GF-D8 (cell line): ENCODE data around the gene KRTAP10-5.
"Not testable (repeated sequence)": the region's sequence is repeated elsewhere in the genome, so short reads cannot be mapped to it uniquely, and the experiment has no call there.

Source experiments
- DNase-seq: peaks from one replicate; lab custom pipeline; 2025; lab: John Stamatoyannopoulos, UW

Gene KRTAP10-5, protein sequence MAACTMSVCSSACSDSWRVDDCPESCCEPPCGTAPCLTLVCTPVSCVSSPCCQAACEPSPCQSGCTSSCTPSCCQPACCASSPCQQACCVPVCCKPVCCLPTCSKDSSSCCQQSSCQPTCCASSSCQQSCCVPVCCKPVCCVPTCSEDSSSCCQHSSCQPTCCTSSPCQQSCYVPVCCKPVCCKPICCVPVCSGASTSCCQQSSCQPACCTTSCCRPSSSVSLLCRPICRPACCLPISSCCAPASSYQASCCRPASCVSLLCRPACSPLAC

DNA sequence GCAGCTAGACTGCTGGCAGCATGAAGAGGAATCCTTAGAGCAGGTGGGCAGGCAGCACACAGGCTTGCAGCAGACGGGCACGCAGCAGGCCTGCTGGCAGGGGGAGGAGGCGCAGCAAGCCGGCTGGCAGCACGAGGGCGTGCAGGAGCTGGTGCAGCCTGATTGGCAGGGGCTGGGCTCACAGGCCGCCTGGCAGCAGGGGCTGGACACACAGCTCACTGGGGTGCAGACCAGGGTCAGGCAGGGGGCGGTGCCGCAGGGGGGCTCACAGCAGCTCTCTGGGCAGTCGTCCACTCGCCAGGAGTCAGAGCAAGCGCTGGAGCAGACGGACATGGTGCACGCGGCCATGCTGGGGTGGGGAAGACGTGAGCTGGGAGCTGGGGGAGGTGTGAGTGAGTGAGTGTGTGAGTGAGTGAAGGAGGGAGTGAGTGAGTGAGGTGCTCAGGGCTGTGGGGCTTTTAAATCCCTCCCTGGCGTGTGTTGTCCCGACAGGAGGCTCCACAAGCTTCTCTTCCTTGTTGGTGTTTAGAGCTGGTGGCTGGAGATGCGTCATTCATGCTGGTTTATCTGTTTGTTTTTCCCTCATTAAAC, at the start of gene KRTAP10-5:
TSS of gene KRTAP10-5 (minus strand) at position 374 of the 591 bp plus-strand sequence. CDS start at position 348, 26 bp downstream.
- DNase-seq = not testable (repeated sequence)

DNA sequence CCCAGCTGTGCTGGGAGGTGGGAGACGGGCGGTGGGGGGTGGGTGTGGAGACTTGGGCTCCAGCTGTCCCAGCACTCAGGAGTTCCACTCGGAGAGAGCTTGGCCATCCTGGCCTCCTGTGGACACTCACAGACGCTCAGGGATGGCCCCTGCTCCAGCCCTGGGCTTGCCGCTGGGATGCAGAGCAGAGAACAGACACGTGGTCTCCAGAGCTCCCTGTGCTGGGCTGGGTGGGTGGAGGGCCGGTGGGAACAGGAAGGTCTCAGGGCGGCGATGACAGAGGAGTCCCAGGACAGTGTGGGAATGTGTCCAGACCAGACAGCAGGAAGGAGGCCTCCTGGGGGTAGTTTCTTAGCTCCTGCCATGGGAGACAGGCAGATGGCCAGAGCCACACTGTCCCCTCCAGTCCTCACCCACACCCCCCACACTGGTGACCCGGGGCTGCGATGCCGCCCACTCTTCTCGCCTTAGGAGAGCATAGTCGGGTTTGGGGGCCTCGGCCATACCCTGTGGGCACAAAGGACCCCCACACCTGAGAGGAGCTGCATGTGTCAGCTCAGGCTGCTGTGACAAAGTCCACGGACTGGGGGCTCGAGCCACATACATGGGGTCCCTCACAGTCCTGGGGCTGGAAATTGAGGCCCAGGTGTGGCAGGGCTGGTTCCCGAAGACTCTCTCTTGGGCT, 48.4 kb upstream of the KRTAP10-5 start:
- no peak for DNase-seq

DNA sequence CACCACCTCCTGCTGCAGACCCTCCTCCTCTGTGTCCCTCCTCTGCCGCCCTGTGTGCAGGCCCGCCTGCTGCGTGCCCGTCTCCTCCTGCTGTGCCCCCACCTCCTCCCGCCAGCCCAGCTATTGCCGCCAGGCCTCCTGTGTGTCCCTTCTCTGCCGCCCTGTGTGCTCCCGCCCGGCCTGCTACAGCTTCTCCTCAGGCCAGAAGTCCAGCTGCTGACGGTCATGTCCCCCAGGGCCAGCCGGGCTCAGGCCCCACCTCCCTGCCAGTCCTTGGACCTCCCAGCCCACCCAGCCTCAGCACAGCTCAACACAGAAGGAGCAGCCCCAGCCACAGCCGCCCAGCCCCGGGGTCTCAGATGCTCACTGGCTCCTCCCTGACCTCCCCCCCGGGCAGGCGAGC, 47.4 kb upstream of the KRTAP10-5 start:
- not testable (repeated sequence) for DNase-seq

DNA sequence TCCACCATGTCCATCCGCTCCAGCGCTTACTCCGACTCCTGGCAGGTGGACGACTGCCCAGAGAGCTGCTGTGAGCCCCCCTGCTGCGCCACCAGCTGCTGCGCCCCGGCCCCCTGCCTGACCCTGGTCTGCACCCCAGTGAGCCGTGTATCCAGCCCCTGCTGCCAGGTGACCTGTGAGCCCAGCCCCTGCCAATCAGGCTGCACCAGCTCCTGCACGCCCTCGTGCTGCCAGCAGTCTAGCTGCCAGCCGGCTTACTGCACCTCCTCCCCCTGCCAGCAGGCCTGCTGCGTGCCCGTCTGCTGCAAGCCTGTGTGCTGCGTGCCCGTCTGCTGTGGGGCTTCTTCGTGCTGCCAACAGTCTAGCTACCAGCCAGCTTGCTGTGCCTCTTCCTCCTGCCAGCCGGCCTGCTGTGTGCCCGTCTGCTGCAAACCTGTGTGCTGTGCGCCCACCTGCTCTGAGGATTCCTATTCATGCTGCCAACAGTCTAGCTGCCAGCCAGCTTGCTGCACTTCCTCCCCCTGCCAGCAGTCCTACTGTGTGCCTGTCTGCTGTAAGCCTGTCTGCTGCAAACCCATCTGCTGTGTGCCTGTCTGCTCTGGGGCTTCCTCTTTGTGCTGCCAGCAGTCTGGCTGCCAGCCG, 46.9 kb upstream of the KRTAP10-5 start:
- DNase-seq = not testable (repeated sequence)

DNA sequence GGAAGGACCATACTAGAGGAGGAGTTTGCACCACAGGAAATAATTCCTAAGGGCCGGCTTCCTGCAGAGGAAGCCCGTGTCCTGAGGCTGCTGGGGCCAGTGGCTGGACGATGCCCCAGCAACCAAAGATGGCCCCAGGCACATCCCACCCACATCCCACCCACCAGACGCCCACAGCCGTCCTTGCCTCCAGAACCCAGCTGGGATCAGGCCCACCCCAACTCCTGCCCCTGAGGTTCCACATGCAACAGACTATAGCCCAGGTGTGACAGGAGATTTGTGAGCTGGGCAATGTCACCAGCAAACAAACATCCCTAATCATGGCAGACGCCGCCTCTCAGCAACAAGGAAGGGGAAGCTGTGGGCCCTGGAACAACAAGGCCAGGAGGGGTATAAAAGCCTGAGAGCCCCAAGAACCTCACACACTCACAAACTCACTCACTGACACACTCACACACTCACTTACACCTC, 46.3 kb upstream of the KRTAP10-5 start, which contains the start of gene KRTAP10-9:
TSS of gene KRTAP10-9 (plus strand) at position 421 of the 471 bp plus-strand sequence. CDS start 79 bp downstream, outside the sequence.
- no peak for DNase-seq

DNA sequence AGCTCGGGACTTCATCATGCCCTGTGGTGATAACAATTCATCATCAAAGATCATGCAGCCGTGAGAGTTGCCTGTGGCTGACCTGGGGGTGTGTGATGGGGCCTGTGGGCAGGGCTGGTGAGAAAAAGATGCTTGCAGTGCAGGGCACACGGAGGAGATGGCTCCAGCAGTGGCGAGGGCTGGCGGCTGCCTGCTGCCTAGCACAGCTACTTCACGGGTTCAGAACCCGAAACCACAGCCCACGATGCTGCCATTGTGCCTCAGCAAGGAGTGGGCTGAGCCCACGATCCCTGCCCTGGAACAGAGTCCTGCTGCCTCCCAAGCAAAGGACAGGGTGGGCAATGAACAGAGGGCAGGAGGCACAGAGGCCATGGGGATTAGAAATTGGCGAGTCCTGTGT, 45.9 kb upstream of the KRTAP10-5 start:
- no peak for DNase-seq

DNA sequence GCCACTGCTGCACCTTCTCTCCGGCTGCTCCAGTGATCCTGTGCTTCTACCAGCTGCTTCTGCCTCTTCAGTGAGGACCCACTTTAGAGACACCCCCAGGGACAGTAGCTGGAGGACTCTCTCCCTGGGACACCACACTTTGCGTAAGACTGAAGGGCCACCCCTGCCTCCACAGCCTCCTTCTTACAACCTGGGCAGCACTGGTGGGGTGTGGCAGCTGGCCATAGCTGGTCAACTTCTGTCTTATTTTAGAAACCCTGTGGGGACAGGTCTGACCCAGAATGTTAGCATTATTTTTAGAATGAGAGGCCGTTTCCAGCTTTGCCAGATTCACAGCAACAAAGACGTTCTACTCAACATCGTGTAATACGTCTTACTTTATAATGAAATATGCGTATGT, 45.4 kb upstream of the KRTAP10-5 start:
- DNase-seq = no peak

DNA sequence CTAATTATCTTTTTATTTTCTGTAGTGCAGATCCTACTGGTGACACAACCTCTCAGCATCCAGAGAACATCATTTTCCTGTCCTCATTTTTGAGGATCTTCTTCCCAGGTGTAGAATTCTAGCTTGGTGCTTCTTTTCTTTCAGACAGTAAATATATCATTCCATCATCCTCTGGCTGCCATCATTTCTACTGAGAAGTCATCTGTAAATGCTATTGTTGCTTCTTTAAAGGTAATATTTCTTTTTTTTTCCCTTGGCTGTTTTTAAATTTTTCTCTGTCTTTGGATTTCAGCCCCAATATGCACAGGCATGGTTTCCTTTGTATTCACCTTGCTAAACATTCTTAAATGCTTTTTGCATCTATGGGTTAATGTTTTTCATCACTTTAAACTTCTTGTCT, 43.2 kb upstream of the KRTAP10-5 start:
- DNase-seq = no peak

DNA sequence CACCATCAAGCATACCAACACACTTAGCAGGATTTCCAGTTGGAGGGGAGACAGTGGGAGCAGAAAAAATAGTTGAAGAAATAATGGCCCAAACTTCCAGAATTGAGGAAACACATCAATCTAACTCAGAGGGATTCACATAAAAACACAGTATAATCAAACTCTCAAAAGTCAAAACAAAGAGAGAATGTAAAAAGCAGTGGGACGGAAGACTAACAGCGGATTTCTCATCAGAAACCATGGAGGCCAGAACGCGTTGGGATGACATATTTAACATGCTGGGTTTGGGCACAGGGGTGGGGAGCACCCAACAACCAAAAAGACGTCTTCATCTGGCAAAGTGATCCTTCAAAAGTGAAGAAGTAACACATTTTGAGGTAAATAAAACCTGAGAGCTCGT, 39.5 kb upstream of the KRTAP10-5 start:
- no peak for DNase-seq

DNA sequence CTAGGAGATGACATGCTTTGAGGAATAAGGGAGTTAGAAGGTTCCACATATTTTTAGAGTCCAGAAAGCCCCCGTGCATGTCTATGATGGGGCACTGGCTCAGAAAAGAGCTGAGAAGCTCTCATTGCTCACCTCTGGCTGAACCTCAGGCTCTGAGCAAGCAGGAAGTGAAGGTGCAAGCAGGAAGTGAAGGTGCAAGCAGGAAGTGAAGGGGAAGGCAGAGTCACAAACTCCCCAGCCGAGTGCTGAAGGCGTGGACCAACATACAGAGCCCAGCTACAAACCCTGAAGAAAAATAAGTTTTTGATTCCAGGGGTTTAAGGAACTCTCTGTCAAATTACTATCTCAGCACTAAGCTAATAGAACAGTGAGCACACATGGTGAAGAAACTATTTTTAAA, 38.5 kb upstream of the KRTAP10-5 start:
- DNase-seq = no peak

DNA sequence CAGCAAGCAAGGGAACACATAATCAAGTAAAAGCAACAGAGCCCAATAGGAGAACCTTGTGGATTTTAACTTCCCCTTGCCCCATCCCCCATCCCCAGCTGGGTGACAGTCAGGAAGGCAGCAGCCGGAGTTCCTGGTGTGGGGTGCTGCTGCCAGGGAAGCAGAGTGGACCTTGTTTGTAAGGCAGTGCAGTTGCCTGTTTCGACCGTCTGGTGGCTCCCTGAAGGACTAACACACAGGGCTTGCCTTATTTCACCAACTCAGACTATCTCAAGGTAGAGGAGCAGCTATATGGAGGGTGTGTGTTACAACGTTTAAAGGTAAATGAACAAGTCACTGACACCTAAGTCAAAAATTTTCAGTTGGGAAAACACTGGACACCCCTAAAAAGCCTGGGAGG, 38.1 kb upstream of the KRTAP10-5 start:
- no peak for DNase-seq

DNA sequence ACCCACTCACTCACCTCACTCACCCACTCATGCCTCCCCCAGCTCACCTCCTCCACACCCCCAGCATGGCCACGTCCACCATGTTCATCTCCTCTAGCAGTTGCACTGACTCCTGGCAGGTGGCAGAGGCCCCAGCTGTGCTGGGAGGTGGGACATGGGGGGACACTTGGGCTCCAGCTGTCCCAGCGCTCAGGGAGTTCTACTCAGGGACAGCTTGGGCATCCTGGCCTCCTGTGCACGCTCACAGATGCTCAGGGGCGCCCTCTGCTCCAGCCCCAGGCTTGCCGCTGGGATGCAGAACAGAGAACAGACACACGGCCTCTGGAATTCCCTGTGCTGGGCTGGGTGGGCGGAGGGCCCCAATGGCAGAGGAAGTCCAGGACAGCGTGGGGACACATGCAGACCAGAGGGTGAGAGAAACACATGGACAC, 36.7 kb upstream of the KRTAP10-5 start:
- no peak for DNase-seq

DNA sequence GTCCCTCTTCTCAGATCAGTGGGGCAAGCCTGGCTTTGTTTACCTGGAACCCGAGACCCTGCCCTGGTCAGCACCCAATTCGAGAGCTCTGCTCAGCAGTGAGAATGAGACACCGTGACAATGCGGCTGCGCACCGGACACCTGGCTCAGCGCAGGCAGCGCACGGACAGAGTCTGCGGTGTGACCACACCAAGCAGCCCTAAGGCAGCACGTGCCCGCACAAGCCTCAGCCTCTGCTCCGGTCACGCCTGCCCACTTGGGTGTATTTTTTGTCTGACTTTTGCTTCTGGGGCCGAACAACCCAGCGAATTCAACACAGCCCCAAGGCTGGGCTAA, 36.2 kb upstream of the KRTAP10-5 start:
- DNase-seq = no peak

DNA sequence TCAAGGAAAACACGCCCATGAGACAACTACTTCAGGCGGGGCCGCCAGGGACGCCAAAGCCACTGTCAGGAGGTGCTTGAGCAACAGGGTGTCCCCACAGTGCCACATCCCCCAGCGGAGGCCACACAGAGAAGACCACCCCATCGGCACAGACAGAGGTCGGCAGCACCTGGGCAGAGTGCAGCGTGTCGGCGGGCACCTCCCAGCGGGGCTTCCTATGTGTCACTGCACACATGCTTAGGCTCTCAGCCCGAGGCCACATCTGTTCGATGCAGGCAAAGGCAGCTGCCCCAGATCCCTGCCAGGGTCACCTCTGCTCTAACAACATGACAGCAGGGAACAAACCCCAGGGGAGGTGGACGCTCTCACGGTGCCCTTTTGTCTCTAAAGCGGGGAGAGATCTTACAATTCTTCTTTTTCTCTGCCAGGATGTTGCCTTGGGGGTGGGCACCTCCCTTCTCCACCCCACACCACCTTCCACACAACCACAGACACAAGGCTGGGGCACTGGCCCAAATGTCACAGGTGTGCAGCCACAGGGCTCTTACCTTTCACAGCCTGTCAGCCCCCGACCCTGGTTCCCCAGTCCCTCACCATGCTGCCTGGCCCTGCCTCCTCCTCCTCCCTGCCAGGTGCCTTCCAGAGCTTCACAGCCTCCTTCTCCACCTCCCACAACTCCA, 35.6 kb upstream of the KRTAP10-5 start:
- no peak for DNase-seq

DNA sequence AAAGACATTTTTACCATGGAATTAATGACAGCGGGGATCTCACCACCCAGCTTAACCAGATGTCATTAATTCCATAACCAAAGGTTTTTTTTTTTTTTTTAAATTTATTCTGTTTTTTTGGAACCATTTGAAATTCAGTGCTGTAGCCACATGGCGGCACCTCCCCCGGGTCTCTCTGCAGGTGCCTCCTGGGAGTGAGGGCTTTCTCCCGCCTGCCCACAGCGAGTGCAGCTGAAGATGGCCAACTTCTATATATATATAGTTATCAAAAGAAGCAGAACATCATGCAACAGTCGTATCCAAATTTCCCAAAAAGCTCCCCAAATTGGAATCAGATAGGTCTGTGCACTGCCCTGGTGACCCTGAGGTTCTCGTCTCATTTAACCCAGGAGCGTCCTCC, 35.1 kb upstream of the KRTAP10-5 start:
- no peak for DNase-seq

DNA sequence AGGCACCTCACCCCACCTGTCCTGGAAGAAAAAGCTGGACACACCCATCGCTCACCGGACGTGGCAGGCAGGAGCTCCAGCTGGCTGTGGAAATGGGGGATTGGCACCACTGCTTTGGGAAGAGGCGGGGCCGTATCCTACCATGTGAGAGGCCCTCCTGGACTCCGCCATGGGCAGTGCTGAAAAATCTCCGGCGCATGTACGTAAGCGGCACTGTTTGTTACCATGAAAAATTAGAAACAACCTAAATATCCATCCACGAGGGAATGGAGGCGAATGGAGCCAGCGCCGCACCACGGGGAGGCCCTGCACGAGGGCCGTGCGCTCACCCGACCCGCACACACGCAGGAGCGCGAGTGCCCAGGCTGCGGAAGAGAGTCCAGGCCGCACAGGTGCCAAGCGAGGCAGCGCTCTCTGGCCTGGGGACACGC, 34.6 kb upstream of the KRTAP10-5 start:
- DNase-seq = no peak

DNA sequence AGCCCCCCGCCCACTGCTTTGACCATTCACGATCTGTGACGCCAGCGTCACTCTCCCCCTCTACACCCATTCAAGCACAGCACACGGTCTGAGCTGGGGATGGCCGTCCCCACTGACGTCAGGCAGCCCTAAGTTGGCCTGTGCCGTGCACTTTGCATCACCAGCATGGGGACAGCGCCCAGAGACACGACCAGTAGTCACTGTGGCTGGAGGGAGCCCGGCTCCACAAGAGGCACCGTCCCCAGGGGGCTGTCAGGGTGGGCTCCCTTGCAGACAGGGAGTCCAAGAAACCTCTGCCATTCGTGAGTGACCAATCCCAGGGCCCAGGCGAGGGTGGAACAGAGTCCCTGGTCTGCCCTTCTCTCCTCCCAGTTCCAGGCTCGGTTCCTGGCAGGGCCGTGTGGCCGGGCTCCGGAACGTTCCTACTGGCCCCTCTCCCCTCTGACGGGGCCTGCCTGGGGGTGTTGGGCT, 33.8 kb upstream of the KRTAP10-5 start:
- no peak for DNase-seq

DNA sequence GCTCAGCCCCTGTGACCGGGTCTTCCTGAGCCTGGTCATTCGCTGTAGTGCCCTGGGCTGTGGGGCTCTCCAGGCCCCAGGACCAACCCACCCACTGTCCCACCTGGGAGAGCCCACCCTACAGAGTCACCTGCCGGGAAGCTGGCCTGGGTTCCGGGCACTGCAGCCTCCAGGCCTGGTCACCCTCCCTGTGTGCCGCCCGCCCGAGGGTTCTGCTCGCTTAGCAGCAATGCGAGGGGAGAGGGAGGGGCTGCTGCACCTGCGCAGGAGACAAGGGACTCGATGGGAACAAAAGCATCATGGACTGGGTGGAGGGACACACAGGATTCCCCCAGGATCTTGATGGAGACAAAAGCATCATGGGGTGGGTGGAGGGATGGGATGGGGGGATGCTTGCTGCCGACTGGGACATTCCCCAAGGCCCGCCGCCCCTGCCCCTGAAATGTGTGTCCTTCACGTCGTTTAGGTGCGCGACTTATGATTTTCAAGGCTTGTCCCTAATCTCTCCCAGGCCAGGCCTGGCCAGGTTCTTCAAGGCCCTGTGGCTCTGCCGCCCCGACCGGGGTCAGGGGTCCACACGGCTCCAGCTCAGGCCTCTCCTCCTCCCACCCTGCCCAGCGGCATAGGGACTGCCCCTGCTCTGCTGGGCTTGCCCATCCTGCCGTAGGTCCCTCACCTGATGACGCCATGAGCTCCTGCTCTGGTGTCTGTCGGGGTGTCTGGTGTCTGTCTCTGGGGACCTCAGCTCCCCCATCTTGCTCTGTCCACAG, 33.2 kb upstream of the KRTAP10-5 start:
- DNase-seq = no peak

DNA sequence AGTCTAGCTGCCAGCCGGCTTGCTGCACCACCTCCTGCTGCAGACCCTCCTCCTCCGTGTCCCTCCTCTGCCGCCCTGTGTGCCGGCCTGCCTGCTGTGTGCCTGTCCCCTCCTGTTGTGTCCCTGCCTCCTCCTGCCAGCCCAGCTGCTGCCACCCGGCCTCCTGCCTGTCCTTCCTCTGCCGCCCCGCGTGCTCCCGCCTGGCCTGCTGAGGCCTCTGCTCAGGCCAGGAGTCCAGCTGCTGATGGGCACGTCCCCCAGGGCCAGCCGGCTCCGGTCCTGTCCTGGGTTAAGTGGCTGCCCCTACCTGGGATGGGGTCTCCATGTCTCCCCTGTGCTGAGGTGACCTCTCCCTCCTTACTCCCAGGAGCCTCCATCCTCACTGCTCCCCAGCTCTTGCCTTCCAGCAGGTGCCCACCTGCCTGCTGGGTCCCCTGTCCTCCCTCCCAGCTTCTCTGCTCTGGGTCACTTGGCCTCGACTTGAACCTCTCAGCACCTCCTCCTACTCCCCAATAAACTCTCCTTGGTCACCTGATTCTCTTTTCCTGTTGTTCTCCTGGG, 32.3 kb upstream of the KRTAP10-5 start:
- DNase-seq = no peak

DNA sequence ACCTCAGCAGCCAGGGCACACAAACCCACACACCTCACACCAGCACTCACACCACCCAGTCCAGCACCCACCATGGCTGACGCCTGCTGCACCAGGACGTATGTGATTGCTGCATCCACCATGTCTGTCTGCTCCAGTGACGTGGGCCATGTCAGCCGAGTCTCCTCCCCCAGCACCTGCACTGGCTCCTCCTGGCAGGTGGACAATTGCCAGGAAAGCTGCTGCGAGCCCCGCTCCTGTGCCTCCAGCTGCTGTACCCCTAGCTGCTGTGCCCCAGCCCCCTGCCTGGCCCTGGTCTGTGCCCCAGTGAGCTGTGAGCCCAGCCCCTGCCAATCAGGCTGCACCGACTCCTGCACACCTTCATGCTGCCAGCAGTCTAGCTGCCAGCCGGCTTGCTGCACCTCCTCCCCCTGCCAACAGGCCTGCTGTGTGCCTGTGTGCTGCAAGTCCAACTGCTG, 31.7 kb upstream of the KRTAP10-5 start, which contains the start of gene KRTAP10-8:
TSS of gene KRTAP10-8 (plus strand) at position 51 of the 458 bp plus-strand sequence. CDS start at position 73, 22 bp downstream.
- DNase-seq = no peak
